Left ventricle myocardium superior (tissue), 1 donor: ENCODE measurements around the gene SLC26A11. TPM values are rescaled to one million over a fixed set of nuclear protein-coding genes. Genes with fewer than 3 reads are reported as not detected.
A peak's percentile ranks its signal among the peaks of the same experiment; 100 is the strongest.
"Not testable (repeated sequence)": the region's sequence is repeated elsewhere in the genome, so short reads cannot be mapped to it uniquely, and the experiment has no call there.

ENCODE experiments used
- ATAC-seq: fragments of 200-7000 bp; cut with Tn5 transposase; one replicate; pipeline ENCODE4 v1.9.1; 2020; ENCODE audit warnings: mild to moderate bottlenecking, moderate library complexity
- DNase-seq: peaks from one replicate; pipeline ENCODE4 v3.0.0-alpha.2; 2020
- intact Hi-C: fragments of 100-400 bp; cut with micrococcal nuclease; formaldehyde crosslinking; loops from one replicate; pipeline ENCODE4 v1.11.0; 2022
- total RNA-seq: library from RNA; stranded (reverse); fragmentation: NEBNext Ultra II Directional; extraction: Animal tissue kit (Norgen Biotek cat#: 25700); gene quantifications from one replicate; pipeline ENCODE4 v1.2.1, GENCODE V29; 2021
- donor health status: DM: no; HTN: yes; CAD: no; lungs with severe emphysema.

Gene SLC26A11
- total RNA-seq, 1 donor from 2014 or later = 10.6 TPM

GRCh38 chr17:80191865-80192661, 28.2 kb upstream of the SLC26A11 start:
- DNase-seq (no peak), ATAC-seq (peak; percentile 24)
- intact Hi-C loops = no loop called here

GRCh38 chr17:80195141-80195540, 25.1 kb upstream of the SLC26A11 start:
- ATAC-seq (no peak), DNase-seq (no peak)
- intact Hi-C loops = no loop called here

- ATAC-seq (no peak), DNase-seq (no peak)
- intact Hi-C loops = no loop called here
Measured at GRCh38 chr17:80195671-80196529, 24.3 kb upstream of the SLC26A11 start.

- intact Hi-C loops = no loop called here
- DNase-seq = no peak
- no peak for ATAC-seq
Measured at GRCh38 chr17:80196652-80197051, 23.6 kb upstream of the SLC26A11 start.

- intact Hi-C loops = no loop called here
- no peak for DNase-seq
- ATAC-seq = no peak
Measured at GRCh38 chr17:80198144-80198661, 22.0 kb upstream of the SLC26A11 start.

- DNase-seq, intact Hi-C loops, ATAC-seq: not testable (repeated sequence)
Measured at GRCh38 chr17:80199295-80199694, 20.9 kb upstream of the SLC26A11 start.

- intact Hi-C loops = no loop called here
Measured at GRCh38 chr17:80201446-80201845, 18.8 kb upstream of the SLC26A11 start.

GRCh38 chr17:80202197-80202596, 18.0 kb upstream of the SLC26A11 start:
- DNase-seq = no peak
- ATAC-seq = no peak
- intact Hi-C loops = no loop called here

More at GRCh38 chr17:80201446-80201845, 18.8 kb upstream of the SLC26A11 start:
- no peak for DNase-seq
- ATAC-seq = no peak

GRCh38 chr17:80203471-80203963, 16.7 kb upstream of the SLC26A11 start:
- intact Hi-C loops = no loop called here
- ATAC-seq (no peak), DNase-seq (no peak)

- no peak for ATAC-seq
- intact Hi-C loops = no loop called here
- DNase-seq = no peak
Measured at GRCh38 chr17:80204626-80205468, 15.4 kb upstream of the SLC26A11 start.

GRCh38 chr17:80205811-80206210, 14.4 kb upstream of the SLC26A11 start:
- intact Hi-C loops = no loop called here
- no peak for ATAC-seq

GRCh38 chr17:80208050-80208449, 12.2 kb upstream of the SLC26A11 start:
- intact Hi-C loops = no loop called here
- DNase-seq (no peak), ATAC-seq (no peak)

More at GRCh38 chr17:80205811-80206210, 14.4 kb upstream of the SLC26A11 start:
- no peak for DNase-seq

- intact Hi-C loops = no loop called here
- no peak for ATAC-seq
- no peak for DNase-seq
Measured at GRCh38 chr17:80209765-80210164, 10.5 kb upstream of the SLC26A11 start.

GRCh38 chr17:80210348-80211108, 9.7 kb upstream of the SLC26A11 start:
- intact Hi-C loops = no loop called here
- no peak for ATAC-seq
- no peak for DNase-seq

- ATAC-seq (no peak), DNase-seq (no peak)
- intact Hi-C loops = no loop called here
Measured at GRCh38 chr17:80212109-80212508, 8.1 kb upstream of the SLC26A11 start.

- intact Hi-C loops = no loop called here
- no peak for ATAC-seq
- no peak for DNase-seq
Measured at GRCh38 chr17:80212511-80212910, 7.7 kb upstream of the SLC26A11 start.

- peak; percentile 51 for DNase-seq
- ATAC-seq = no peak
- intact Hi-C loops = no loop called here
Measured at GRCh38 chr17:80212962-80213642, 7.1 kb upstream of the SLC26A11 start.

- ATAC-seq = no peak
- no peak for DNase-seq
- intact Hi-C loops = no loop called here
Measured at GRCh38 chr17:80213643-80213975, 6.6 kb upstream of the SLC26A11 start.
